Ishikawa (cell line): ENCODE measurements around the gene GSTM2.
"Not testable (repeated sequence)": the region's sequence is repeated elsewhere in the genome, so short reads cannot be mapped to it uniquely, and the experiment has no call there.

Experiments
- CEBPB ChIP-seq: IDR thresholded peaks from 2 replicates; pipeline ENCODE4 v1.6.1; 2012
- CREB1 ChIP-seq: IDR thresholded peaks from 2 replicates; pipeline ENCODE4 v1.6.1; 2012; ENCODE audit warnings: low read depth
- EGR1 ChIP-seq: IDR thresholded peaks from 2 replicates; pipeline ENCODE4 v1.6.1; 2012
- EP300 ChIP-seq: IDR thresholded peaks from 2 replicates; pipeline ENCODE4 v1.6.1; 2012; ENCODE audit warnings: borderline replicate concordance
- FOXM1 ChIP-seq: IDR thresholded peaks from 2 replicates; pipeline ENCODE4 v1.6.1; 2012; ENCODE audit warnings: low read depth, borderline replicate concordance
- NFIC ChIP-seq: IDR thresholded peaks from 2 replicates; pipeline ENCODE4 v1.6.1; 2012
- RAD21 ChIP-seq: IDR thresholded peaks from 2 replicates; pipeline ENCODE4 v1.6.1; 2012; ENCODE audit warnings: low read depth
- TAF1 ChIP-seq: IDR thresholded peaks from 2 replicates; pipeline ENCODE4 v1.6.1; 2012; ENCODE audit warnings: low read depth, mild to moderate bottlenecking
- TCF12 ChIP-seq: IDR thresholded peaks from 2 replicates; pipeline ENCODE4 v1.6.1; 2012; ENCODE audit warnings: low read depth
- TEAD4 ChIP-seq: IDR thresholded peaks from 2 replicates; pipeline ENCODE4 v1.6.1; 2012
- YY1 ChIP-seq: IDR thresholded peaks from 2 replicates; pipeline ENCODE4 v1.6.1; 2012; ENCODE audit warnings: low read depth
- ZBTB7A ChIP-seq: IDR thresholded peaks from 2 replicates; pipeline ENCODE4 v1.6.1; 2012; ENCODE audit warnings: low read depth
- TF ChIP-seq, protein P1 (sequence below): IDR thresholded peaks from 2 replicates; pipeline ENCODE4 v1.6.1; 2012; ENCODE audit warnings: low read depth, mild to moderate bottlenecking
- TF ChIP-seq, protein P2 (sequence below): IDR thresholded peaks from 2 replicates; pipeline ENCODE4 v1.6.1; 2012
- TF ChIP-seq, protein P3 (sequence below): IDR thresholded peaks from 2 replicates; pipeline ENCODE4 v1.6.1; 2012

GSTM2 gene

DNA sequence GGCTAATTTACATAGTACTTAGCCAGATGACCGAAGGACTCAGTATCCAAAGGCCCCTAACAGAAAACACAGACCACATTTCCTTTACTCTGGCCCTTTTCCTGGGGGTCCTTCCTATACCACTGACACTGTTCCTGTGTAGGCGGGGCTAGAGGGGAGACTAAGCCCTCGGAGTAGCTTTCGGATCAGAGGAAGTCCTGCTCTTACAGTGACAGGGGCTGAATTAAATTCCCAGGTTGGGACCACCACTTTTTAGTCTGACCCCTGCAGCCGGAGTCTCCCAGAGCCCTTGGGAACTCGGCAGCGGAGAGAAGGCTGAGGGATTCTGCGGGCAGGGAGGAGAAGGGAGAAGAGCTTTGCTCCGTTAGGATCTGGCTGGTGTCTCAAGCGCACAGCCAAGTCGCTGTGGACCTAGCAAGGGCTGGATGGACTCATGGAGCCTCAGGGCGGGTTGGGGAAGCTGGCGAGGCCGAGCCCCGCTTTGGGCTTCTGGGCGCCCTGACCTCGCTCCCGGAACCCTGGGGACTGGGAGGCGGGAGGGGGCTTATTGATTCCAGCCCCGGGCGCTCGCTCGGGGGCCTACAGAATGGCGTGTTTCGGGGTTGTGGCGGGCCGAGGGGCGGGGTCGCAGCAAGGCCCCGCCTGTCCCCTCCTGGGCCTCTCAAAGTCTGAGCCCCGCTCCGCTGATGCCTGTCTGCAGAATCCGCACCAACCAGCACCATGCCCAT is 43.9 kb downstream of the GSTM2 start, which contains the start of gene GSTM5:
TSS of gene GSTM5 (plus strand) at position 659 of the 728 bp plus-strand sequence. CDS start at position 721, 62 bp downstream.
- TF ChIP-seq, protein P1, sequence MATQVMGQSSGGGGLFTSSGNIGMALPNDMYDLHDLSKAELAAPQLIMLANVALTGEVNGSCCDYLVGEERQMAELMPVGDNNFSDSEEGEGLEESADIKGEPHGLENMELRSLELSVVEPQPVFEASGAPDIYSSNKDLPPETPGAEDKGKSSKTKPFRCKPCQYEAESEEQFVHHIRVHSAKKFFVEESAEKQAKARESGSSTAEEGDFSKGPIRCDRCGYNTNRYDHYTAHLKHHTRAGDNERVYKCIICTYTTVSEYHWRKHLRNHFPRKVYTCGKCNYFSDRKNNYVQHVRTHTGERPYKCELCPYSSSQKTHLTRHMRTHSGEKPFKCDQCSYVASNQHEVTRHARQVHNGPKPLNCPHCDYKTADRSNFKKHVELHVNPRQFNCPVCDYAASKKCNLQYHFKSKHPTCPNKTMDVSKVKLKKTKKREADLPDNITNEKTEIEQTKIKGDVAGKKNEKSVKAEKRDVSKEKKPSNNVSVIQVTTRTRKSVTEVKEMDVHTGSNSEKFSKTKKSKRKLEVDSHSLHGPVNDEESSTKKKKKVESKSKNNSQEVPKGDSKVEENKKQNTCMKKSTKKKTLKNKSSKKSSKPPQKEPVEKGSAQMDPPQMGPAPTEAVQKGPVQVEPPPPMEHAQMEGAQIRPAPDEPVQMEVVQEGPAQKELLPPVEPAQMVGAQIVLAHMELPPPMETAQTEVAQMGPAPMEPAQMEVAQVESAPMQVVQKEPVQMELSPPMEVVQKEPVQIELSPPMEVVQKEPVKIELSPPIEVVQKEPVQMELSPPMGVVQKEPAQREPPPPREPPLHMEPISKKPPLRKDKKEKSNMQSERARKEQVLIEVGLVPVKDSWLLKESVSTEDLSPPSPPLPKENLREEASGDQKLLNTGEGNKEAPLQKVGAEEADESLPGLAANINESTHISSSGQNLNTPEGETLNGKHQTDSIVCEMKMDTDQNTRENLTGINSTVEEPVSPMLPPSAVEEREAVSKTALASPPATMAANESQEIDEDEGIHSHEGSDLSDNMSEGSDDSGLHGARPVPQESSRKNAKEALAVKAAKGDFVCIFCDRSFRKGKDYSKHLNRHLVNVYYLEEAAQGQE, result not testable (repeated sequence)
- TF ChIP-seq YY1, result not testable (repeated sequence)
- TF ChIP-seq, protein P2, sequence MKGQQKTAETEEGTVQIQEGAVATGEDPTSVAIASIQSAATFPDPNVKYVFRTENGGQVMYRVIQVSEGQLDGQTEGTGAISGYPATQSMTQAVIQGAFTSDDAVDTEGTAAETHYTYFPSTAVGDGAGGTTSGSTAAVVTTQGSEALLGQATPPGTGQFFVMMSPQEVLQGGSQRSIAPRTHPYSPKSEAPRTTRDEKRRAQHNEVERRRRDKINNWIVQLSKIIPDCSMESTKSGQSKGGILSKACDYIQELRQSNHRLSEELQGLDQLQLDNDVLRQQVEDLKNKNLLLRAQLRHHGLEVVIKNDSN, result not testable (repeated sequence)

DNA sequence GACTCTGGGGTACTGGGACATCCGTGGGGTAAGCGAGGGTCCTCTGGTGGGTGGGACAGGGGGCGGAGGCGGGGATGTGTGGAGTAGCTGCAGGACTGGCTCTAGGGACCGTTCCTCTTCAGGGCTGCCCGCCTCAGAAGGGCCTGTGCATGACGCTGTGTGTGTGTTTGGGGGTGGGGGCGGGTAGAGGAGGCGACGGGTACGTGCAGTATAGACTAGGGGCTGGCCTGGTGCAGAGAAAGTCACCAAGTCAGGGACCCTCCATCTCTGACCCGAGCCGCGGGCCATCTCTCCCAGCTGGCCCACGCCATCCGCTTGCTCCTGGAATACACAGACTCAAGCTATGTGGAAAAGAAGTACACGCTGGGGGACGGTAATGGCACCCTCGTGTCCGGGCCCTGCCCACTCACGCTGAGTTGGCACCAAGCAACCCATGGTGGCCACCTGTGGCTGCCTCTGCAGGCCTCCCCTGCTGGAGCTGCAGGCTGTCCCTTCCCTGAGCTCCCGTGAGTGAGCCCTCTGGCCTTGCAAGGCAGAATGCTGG is 44.5 kb downstream of the GSTM2 start:
- TF ChIP-seq FOXM1, result no peak
- TF ChIP-seq, protein P2, result no peak
- TF ChIP-seq NFIC, result no peak
- TF ChIP-seq TEAD4, result no peak

DNA sequence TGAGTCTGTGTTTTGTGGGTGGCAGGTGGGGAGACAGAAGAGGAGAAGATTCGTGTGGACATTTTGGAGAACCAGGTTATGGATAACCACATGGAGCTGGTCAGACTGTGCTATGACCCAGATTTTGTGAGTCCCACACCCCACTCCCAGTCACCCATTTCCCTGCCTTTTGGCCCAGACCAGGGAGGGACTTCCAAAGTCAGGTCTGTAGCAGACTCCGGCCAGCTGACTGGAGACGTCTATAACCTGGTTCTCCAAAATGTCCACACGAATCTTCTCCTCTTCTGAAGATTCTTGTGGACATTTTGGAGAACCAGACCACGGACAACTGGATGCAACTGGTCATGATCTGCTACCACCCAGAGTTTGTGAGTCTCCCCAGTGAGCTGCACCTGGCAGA is 45.8 kb downstream of the GSTM2 start:
- TF ChIP-seq EGR1, result no peak
- TF ChIP-seq TAF1, result no peak
- TF ChIP-seq, protein P2, result no peak
- TF ChIP-seq CEBPB, result no peak
- no peak for TF ChIP-seq TEAD4
- no peak for TF ChIP-seq YY1
- no peak for TF ChIP-seq ZBTB7A
- TF ChIP-seq RAD21, result no peak

DNA sequence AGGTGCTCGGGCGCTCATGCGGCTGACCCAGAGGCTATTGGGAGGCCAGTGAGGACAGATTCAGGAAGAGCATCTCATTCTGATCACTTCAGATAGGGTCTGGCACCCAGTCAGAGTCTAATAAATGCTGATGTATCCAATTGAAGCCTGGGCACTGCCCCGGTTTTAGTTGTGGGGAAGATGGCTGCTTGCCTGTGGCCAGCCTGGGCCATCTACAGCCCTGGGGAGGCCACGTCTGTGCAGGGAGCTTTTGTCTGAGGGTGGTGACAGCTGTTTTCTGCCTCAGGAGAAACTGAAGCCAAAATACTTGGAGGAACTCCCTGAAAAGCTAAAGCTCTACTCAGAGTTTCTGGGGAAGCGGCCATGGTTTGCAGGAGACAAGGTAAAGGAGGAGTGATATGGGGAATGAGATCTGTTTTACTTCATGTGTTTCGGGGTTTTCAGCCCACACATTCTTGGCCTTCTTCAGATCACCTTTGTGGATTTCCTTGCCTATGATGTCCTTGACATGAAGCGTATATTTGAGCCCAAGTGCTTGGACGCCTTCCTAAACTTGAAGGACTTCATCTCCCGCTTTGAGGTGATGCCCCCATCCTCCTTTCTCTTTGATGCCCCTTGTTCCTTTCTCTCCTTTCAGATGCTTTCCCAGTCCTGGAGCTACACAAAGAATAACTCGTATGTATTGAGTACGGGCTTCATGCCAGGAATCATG is 47.0 kb downstream of the GSTM2 start:
- no peak for TF ChIP-seq YY1
- TF ChIP-seq FOXM1, result no peak

DNA sequence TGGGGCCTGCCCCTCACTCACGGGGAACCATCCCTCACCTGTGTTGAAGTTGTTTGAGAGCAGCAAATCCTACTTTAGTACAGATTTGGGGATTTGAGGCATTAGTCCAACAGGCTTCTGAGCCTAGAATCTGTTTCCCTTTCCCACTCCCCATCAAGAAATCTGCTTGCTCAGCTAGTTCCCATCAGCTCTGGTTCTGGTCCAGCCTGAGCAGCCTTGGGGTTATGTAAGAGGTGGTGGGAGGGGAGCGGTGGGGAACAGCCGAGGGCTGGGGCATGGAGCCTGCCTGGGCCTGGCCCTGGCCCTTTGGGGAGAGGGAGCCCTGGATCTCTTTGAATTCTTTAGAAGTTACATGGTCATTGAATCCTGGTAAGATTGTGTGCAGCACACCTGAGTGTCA is 48.3 kb downstream of the GSTM2 start:
- TF ChIP-seq YY1 (no peak), TCF12 (no peak), TAF1 (no peak), EGR1 (no peak), EP300 (no peak), TEAD4 (no peak)
- TF ChIP-seq, protein P1, result no peak

DNA sequence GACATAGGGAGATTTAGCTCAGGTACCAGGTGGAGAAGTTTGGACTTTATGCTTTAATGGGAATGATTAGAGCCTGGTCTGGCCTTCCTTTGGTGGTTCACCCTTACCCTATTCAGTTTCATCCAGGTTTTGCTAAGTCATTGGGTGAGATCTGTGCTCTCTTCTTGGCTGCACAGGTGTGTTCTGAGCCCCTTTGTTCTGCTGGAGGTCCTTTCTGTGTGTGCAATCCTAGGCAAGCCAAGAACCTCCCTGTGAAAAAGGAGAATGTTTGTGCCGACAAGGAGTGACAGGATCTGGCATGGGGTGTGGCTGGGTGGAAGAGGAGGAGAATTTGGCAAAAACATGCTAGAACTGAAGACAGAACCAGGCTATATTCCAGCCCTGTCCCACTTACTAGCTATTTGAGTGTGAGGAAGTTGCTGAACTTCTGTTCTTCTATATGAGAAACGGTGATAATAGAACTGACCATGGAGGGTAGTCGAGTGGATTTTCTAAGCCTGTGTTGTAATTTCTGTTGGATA is 48.8 kb downstream of the GSTM2 start:
- TF ChIP-seq CREB1, result no peak
- no peak for TF ChIP-seq TCF12
- TF ChIP-seq YY1, result no peak
- TF ChIP-seq, protein P1, result no peak
- TF ChIP-seq TAF1, result no peak
- TF ChIP-seq EP300, result no peak
- TF ChIP-seq NFIC, result no peak
- no peak for TF ChIP-seq TEAD4
- no peak for TF ChIP-seq ZBTB7A
- TF ChIP-seq, protein P2, result no peak
- TF ChIP-seq EGR1, result no peak
- no peak for TF ChIP-seq FOXM1
- TF ChIP-seq CEBPB, result no peak
- TF ChIP-seq RAD21, result no peak
- TF ChIP-seq, protein P3, sequence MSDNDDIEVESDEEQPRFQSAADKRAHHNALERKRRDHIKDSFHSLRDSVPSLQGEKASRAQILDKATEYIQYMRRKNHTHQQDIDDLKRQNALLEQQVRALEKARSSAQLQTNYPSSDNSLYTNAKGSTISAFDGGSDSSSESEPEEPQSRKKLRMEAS, result no peak
